Stimulated activated naive CD8-positive, alpha-beta T cell treated with anti-CD3 and anti-CD28 coated beads, Interleukin-15, amount 100 ng/mL, for 72 hours (primary cell): ENCODE data around the gene CUX1.

Experiments
- ATAC-seq: fragments of 150-1000 bp; cut with Tn5 transposase; 2 replicates; pipeline ENCODE4 v1.10.0; 2021; ENCODE audit warnings: mild to moderate bottlenecking, moderate library complexity
- DNase-seq, 2 donors: peaks; one replicate each; pipeline ENCODE4 v3.0.0; 2021 to 2022
- H3K27ac Mint-ChIP-seq, 2 donors: one replicate each; pipeline ENCODE4 v1.8.0; 2022; ENCODE audit warnings: mild to moderate bottlenecking in 2 of 2, mixed read lengths in 2 of 2, moderate library complexity in 2 of 2
- H3K27me3 Mint-ChIP-seq: one replicate; pipeline ENCODE4 v1.8.0; 2022; ENCODE audit warnings: mixed read lengths
- H3K4me1 Mint-ChIP-seq: one replicate; pipeline ENCODE4 v1.8.0; 2022; ENCODE audit warnings: mild to moderate bottlenecking, mixed read lengths
- H3K4me3 Mint-ChIP-seq, 2 donors: one replicate each; pipeline ENCODE4 v1.8.0; 2022; ENCODE audit warnings: mild to moderate bottlenecking in 2 of 2, mixed read lengths in 2 of 2, moderate library complexity in 1 of 2
- H3K9me3 Mint-ChIP-seq, 2 donors: one replicate each; pipeline ENCODE4 v1.8.0; 2022; ENCODE audit warnings: mixed read lengths in 2 of 2

Gene CUX1

GRCh38 chr7:101900103-101900502, 82.7 kb downstream of the CUX1 start:
- peaks cover 6% of the 10 kb centered on the region for H3K4me1 Mint-ChIP-seq
- no peak for ATAC-seq

GRCh38 chr7:101901661-101902491, 84.5 kb downstream of the CUX1 start:
- Mint-ChIP-seq H3K4me3 (no peak overlapping the region), H3K4me1 (peaks cover 6% of the 10 kb centered on the region), H3K27ac (no peak overlapping the region), H3K9me3 (no peaks in the 10 kb centered on the region), H3K27me3 (no peaks in the 10 kb centered on the region)
- ATAC-seq (no peak), DNase-seq (no peak)

More at GRCh38 chr7:101900103-101900502, 82.7 kb downstream of the CUX1 start:
- Mint-ChIP-seq H3K4me3 (no peak overlapping the region), H3K9me3 (no peaks in the 10 kb centered on the region), H3K27ac (no peak overlapping the region), H3K27me3 (no peaks in the 10 kb centered on the region)
- DNase-seq: no peak

- Mint-ChIP-seq H3K27ac (no peak overlapping the region), H3K4me3 (no peak overlapping the region), H3K4me1 (peaks cover 6% of the 10 kb centered on the region), H3K27me3 (no peaks in the 10 kb centered on the region), H3K9me3 (no peaks in the 10 kb centered on the region)
- ATAC-seq: no peak
- DNase-seq: no peak
Observed at GRCh38 chr7:101902680-101903514, 85.5 kb downstream of the CUX1 start.

GRCh38 chr7:101903515-101903868, 86.1 kb downstream of the CUX1 start:
- H3K4me3 Mint-ChIP-seq: no peak overlapping the region
- H3K9me3 Mint-ChIP-seq: no peaks in the 10 kb centered on the region
- DNase-seq (no peak), ATAC-seq (no peak)
- H3K27ac Mint-ChIP-seq: peak overlapping the region in 1 of 2 donors; percentile 42
- no peaks in the 10 kb centered on the region for H3K27me3 Mint-ChIP-seq
- H3K4me1 Mint-ChIP-seq: peaks cover 8% of the 10 kb centered on the region

GRCh38 chr7:101904019-101904418, 86.6 kb downstream of the CUX1 start:
- Mint-ChIP-seq H3K27ac (no peak overlapping the region), H3K4me3 (no peak overlapping the region), H3K27me3 (no peaks in the 10 kb centered on the region), H3K4me1 (peaks cover 11% of the 10 kb centered on the region), H3K9me3 (no peaks in the 10 kb centered on the region)
- ATAC-seq (no peak), DNase-seq (no peak)

DNA sequence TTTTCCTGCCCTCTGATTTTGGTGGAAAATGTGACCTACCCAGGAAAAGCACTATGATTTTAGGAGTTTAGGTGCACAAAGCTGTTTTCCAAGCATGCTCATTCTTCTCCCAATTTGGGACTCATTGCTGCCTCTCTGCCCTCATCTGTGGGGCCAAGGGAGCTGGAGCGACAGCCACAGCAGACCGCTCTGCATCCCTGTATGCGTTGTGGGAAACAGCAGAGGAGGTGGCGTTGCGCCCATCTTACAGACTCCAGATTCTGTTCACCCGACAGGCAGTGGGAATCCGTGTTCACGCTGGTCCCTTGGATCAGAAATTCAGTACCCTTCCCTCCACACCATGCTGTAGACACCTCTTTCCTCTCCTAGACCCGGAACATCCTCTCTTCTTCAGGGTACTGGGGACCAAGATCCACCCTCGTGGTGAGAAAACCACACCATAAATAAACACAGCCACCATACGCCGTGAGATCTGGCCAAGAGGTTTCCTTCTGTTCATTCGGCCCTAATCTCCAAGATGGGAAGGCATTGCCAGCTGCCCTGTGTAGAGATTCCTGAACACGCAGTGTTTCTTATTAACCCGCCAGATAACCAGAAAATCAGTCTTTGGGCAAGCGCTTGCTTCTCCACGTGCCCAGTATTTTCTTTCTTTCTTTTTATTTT, 87.9 kb downstream of the CUX1 start:
- Mint-ChIP-seq H3K9me3 (no peaks in the 10 kb centered on the region), H3K27ac (peak overlapping the region in 1 of 2 donors; percentile 0), H3K4me1 (peaks cover 5% of the 10 kb centered on the region), H3K4me3 (no peak overlapping the region), H3K27me3 (no peaks in the 10 kb centered on the region)
- ATAC-seq (no peak), DNase-seq (no peak)

GRCh38 chr7:101906291-101907240, 89.1 kb downstream of the CUX1 start:
- Mint-ChIP-seq H3K27ac (peak overlapping the region; percentile 44 to 61), H3K4me1 (peaks cover 5% of the 10 kb centered on the region), H3K27me3 (no peaks in the 10 kb centered on the region), H3K9me3 (no peaks in the 10 kb centered on the region), H3K4me3 (no peak overlapping the region)
- ATAC-seq: no peak
- DNase-seq: no peak

DNA sequence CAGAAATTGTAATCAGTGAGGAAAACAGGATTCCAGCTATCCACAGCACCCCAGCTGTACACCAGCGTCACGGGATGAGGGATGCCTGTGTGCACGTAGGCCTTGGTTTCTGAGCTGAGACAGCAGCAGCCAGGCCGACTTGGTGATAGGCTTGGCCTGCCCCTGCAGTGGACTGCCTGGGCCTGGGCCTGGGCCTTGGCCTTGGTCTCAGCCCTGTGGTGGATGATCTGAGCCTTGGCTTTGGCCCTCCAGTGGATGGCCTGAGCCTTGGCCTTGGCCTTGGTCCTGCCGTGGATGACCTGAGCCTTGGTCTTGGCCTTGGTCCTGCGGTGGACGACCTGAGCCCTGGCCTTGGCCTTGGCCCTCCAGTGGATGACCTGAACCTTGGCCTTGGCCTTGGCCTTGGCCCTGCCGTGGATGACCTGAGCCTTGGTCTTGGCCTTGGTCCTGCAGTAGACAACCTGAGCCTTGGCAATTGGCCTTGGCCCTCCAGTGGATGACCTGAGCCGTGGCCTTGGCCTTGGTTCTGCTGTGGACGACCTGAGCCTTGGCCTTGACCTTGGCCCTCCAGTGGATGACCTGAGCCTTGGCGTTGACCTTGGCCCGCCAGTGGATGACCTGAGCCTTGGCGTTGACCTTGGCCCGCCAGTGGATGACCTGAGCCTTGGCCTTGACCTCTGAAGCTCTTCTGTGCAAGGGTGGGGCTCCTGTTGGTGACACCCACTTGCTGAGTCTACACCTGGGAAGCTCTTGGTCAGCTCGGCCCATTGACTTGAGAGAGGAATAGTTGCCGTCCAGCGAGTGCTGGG, 93.8 kb downstream of the CUX1 start:
- peaks cover 16% of the 10 kb centered on the region for H3K4me1 Mint-ChIP-seq
- no peaks in the 10 kb centered on the region for H3K27me3 Mint-ChIP-seq
- no peak for ATAC-seq
- peak overlapping the region in 1 of 2 donors; percentile 78 for H3K27ac Mint-ChIP-seq
- no peak for DNase-seq
- no peak overlapping the region for H3K4me3 Mint-ChIP-seq
- H3K9me3 Mint-ChIP-seq: no peaks in the 10 kb centered on the region

DNA sequence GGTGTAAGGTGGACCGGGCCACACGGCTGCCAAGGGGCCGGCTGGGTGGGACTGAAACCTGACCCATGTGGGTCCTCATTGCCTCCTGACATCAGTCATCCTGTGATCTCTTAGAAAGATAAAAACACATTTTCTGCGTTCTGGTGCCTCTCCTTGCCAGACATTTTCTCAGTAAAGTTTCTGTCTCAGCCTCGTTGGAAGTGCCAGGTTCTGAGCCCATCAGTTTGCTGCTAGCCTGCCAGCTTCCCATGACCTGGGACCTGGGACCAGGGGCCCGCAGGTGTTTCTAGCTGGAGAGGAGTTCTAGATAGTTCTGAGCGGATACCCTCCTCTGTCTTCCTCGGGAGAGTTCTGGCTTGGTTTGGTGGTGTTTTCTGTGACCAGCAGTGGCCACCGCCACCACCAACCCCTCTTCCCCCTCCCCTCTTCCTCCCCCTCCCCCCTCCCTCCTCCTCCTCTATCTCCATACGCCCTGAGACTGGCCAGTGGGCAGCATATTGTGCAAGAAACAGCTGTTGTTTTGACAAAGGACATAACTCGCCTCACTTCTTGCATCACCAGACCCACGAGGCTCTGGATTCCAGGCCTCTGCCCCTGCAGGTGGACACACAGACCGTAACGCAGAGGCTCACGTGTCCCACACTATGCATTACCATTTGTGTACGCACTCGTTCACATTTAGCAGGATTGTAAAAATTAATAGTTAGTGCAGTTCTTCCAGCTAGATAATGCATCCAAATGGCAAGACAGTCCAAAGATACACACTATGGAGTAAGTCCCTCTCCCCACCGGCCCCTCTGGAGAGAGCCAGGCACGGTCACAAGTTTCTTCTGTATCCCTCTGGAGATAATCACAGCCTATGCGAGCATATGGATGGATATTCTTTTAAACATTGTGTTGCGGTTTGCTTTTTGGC, 94.6 kb downstream of the CUX1 start:
- no peak for ATAC-seq
- H3K27ac Mint-ChIP-seq: no peak overlapping the region
- peaks cover 16% of the 10 kb centered on the region for H3K4me1 Mint-ChIP-seq
- no peak for DNase-seq
- no peaks in the 10 kb centered on the region for H3K27me3 Mint-ChIP-seq
- no peaks in the 10 kb centered on the region for H3K9me3 Mint-ChIP-seq
- H3K4me3 Mint-ChIP-seq: no peak overlapping the region

DNA sequence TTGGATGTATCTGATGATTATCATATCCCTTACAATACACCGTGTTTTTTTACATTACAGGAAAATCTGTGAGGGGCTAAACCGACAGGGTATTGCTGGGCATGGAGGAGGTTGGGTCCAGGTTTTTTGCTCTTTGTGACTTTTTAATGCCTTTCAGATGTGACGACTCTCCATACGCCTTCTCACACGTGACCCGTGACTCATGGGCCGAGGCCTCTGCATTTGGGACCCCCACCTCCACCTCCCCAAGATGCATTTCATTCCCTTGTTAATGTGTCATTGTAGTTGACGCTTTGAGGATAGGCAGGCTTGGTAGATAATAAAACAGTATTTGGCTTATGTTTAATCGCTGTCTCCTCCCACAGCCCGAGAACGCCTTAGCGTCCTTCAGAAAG, 95.3 kb downstream of the CUX1 start:
- H3K4me1 Mint-ChIP-seq: peaks cover 16% of the 10 kb centered on the region
- no peaks in the 10 kb centered on the region for H3K9me3 Mint-ChIP-seq
- DNase-seq: no peak
- no peak for ATAC-seq
- no peaks in the 10 kb centered on the region for H3K27me3 Mint-ChIP-seq
- no peak overlapping the region for H3K27ac Mint-ChIP-seq
- H3K4me3 Mint-ChIP-seq: no peak overlapping the region

- Mint-ChIP-seq H3K4me3 (no peak overlapping the region), H3K27me3 (no peaks in the 10 kb centered on the region), H3K9me3 (no peaks in the 10 kb centered on the region), H3K4me1 (peaks cover 16% of the 10 kb centered on the region), H3K27ac (no peak overlapping the region)
- DNase-seq (no peak), ATAC-seq (no peak)
Observed at GRCh38 chr7:101913247-101913721, 95.9 kb downstream of the CUX1 start.

- Mint-ChIP-seq H3K4me3 (no peak overlapping the region), H3K27me3 (no peaks in the 10 kb centered on the region), H3K4me1 (peaks cover 11% of the 10 kb centered on the region), H3K27ac (no peak overlapping the region), H3K9me3 (no peaks in the 10 kb centered on the region)
- DNase-seq (no peak), ATAC-seq (no peak)
Observed at GRCh38 chr7:101913851-101914250, 96.4 kb downstream of the CUX1 start.

GRCh38 chr7:101915000-101915399, 97.6 kb downstream of the CUX1 start:
- Mint-ChIP-seq H3K4me1 (peaks cover 19% of the 10 kb centered on the region), H3K27me3 (no peaks in the 10 kb centered on the region), H3K9me3 (no peaks in the 10 kb centered on the region), H3K27ac (no peak overlapping the region), H3K4me3 (no peak overlapping the region)
- no peak for DNase-seq
- ATAC-seq: no peak
